GM12872 (cell line): Measurements from ENCODE around the gene CMTM3.

Source experiments
- CTCF ChIP-seq: IDR thresholded peaks from 3 replicates; pipeline ENCODE4 v1.5.1; 2011; ENCODE audit warnings: low read depth, mild to moderate bottlenecking, low read length, moderate library complexity; ENCODE audit not compliant: insufficient read depth

The CMTM3 gene

GRCh38 chr16:66575060-66575459, 29.4 kb upstream of the CMTM3 start:
- TF ChIP-seq CTCF, result no peak

GRCh38 chr16:66576296-66576695, 28.2 kb upstream of the CMTM3 start:
- no peak for TF ChIP-seq CTCF

GRCh38 chr16:66578651-66579531, 25.6 kb upstream of the CMTM3 start, which contains the start of gene CMTM2:
Gene CMTM2 (plus strand): TSS chr16:66579463. CDS start chr16:66579608, 145 bp downstream.
- TF ChIP-seq CTCF, result no peak

- no peak for TF ChIP-seq CTCF
These were observed 23.8 kb upstream of the CMTM3 start for GRCh38 chr16:66580605-66581209.

GRCh38 chr16:66581246-66581952, 23.1 kb upstream of the CMTM3 start:
- TF ChIP-seq CTCF, result no peak

GRCh38 chr16:66585481-66586239, 18.8 kb upstream of the CMTM3 start:
- TF ChIP-seq CTCF, result no peak
